ENCODE results near the gene APOO.
"Not testable (repeated sequence)": the region's sequence is repeated elsewhere in the genome, so short reads cannot be mapped to it uniquely, and the experiment has no call there.

Gene APOO

DNA sequence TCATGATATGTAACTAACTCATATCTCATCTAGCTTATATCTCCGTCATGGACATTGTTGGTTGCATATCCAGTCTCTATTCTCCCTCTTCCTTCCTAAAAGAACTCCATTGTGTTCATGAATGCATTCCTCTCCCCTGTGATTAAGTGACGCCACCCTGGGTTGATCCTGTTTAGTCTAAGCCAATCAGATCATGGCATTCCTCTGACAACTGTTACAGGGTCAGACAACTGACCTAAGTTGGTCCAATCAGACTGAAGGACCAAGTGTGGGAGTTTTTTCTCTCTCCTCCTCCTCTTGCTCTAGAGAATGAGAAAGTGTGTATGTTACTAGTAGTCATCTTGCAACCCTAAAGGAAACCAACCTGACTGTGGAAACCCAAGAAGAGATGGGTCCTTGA is 3.6 kb downstream of the APOO start:
- no peak for DNase-seq (ENCODE audit: low read depth in 2 of 2)

GRCh38 chrX:23902419-23902818 is 5.3 kb downstream of the APOO start:
- DNase-seq (ENCODE audit: low read depth in 2 of 2) = no peak

- DNase-seq (ENCODE audit: low read depth in 2 of 2) = no peak
These were observed 5.9 kb downstream of the APOO start for GRCh38 chrX:23901805-23902204.

GRCh38 chrX:23901060-23901459 is 6.7 kb downstream of the APOO start:
- no peak for DNase-seq (ENCODE audit: low read depth in 2 of 2)

DNA sequence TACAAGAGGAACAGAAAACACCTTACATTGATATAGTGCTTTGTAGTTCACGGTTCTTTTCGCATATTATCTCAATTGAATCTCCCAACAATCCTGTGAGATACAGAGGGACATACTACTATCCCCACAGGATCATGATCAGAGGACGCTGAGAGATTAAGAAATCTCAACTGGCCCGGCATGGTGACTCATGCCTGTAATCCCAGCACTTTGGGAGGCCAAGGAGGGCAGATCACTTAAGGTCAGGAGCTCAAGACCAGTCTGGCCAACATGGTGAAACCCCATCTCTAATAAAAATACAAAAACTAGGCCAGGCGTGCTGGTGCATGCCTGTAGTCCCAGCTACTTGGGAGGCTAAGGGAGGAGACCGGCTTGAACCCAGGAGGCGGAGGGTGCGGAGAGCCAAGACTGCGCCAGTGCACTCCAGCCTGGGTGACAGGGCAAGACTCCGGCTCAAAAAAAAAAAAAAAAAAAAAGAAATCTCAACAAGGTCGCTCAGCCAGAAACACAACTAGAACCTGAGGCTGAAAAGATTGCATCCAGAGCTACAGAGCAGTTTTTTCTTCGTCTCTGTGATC is 7.4 kb downstream of the APOO start:
- DNase-seq (ENCODE audit: low read depth in 2 of 2) = no peak

DNA sequence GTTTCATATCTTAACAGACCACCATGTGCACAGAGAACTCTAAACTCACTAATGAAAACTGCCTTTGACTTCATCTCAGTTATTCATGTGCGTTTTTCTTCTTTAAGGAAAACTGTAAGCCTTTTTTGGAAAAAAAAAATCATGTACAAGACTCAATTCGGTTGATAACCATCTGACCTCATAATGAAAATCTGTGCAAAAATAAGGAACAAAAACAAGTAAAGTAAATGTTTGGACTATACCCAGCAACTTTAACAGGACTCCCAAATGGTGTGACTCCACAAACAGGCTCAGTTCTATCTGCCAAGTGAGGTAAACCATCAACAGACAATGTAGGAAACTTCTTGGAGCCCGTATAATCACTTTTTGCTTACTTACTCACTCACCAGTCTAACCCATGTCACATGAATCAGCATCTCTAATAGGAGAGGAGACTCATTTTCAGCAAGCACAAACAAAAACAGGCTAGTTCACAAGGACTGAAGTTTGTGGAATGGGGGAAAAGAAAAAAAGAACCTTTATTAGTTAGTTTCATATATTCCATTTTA is 9.3 kb downstream of the APOO start:
- no peak for DNase-seq (ENCODE audit: low read depth in 2 of 2)

GRCh38 chrX:23896981-23897380 is 10.8 kb downstream of the APOO start:
- no peak for DNase-seq (ENCODE audit: low read depth in 2 of 2)

- DNase-seq (ENCODE audit: low read depth in 2 of 2) = not testable (repeated sequence)
These were observed 11.2 kb downstream of the APOO start for GRCh38 chrX:23896539-23896938.

DNA sequence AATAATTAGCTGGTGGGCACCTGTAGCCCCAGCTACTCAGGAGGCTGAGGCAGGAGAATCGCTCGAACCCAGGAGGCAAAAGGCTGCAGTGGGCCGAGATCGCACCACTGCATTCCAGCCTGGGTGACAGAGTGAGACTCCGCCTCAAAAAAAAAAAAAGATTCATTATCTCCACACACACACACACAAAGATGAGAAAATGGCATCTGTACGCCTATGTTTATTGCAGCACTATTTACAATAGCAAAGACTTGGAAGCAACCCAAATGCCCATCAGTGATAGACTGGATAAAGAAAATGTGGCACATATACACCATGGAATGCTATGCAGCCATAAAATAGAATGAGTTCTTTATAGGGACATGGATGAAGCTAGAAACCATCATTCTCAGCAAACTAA is 12.7 kb downstream of the APOO start:
- not testable (repeated sequence) for DNase-seq (ENCODE audit: low read depth in 2 of 2)

GRCh38 chrX:23890933-23891332 is 16.8 kb downstream of the APOO start:
- no peak for DNase-seq (ENCODE audit: low read depth in 2 of 2)

DNA sequence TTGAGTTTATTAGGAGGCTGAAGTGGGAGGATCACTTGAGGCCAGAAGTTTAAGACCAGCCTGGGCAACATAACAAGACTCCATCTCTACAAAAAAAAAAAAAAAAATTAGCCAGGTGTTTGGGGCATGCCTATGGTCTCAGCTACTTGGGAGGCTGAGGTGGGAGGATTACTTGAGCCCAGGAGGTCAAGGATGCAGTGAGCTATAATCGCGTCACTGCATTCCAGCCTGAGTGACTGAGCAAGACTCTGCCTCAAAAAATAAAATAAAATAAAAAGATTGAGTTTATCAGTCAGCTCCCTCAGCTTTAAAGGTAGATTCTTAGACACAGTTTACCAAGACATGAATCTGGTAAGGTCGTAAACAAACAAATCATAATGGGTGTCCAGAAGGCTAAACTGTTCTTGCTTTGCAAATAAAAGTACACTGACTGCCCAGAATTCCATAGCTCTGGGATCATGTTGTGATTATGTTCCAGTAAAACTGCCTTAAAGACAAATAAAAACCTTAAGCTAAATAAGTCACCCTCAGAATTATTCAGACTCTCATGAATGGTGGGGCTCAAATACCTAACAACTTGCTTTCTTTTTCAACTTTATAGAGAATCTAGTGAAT is 18.7 kb downstream of the APOO start:
- DNase-seq (ENCODE audit: low read depth in 2 of 2) = no peak

GRCh38 chrX:23887918-23888317 is 19.8 kb downstream of the APOO start:
- no peak for DNase-seq (ENCODE audit: low read depth in 2 of 2)

DNA sequence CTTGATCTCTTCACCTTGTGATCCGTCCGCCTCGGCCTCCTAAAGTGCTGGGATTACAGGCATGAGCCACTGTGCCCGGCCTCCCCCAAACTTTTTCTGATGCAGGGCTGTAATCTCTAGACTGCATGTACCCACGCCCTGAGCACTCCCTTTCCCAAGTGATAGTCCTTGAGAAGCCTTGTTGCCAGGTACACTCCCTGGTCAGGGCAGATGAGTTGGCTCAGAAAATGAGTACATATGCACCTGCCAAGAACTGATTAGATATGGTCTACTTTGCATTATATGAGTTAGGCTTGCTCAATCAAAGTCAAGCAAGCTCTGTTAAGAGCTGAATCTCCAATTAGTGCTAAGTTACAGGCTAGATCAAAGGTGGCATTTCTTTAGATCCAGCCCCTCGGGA is 20.3 kb downstream of the APOO start:
- DNase-seq (ENCODE audit: low read depth in 2 of 2) = no peak

- DNase-seq (ENCODE audit: low read depth in 2 of 2) = no peak
These were observed 21.9 kb downstream of the APOO start for GRCh38 chrX:23885803-23886202.

DNA sequence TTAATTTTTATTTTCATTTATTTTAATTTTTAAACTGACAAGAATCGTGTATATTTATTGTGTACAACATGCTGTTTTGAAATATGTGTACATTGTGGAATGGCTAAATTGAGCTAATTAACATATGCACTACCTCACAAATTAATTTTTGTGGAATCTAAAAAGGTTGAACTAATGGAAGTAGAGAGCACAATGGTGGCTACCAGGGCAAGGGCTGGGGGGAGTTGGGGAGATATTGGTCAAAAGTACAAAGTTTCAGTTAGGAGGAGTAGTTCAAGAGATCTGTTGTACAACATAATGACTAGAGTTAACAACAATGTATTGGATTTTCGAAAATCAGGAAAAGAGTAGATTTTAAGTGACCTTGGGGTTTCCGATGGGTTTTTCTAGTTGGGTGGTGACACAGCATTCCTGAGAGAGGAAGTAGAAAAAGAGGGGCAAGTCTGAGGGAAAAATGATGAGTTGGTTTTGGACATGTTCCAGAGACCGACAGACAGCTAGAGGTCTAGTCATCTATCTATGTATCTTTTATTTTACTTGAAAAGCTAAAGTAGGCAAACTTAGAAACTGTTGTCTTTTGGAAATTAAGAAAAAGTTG is 23.2 kb downstream of the APOO start:
- DNase-seq (ENCODE audit: low read depth in 2 of 2) = no peak

- no peak for DNase-seq (ENCODE audit: low read depth in 2 of 2)
These were observed 23.9 kb downstream of the APOO start for GRCh38 chrX:23883737-23884354.

- no peak for DNase-seq (ENCODE audit: low read depth in 2 of 2)
These were observed 28.2 kb downstream of the APOO start for GRCh38 chrX:23879380-23880090.

DNA sequence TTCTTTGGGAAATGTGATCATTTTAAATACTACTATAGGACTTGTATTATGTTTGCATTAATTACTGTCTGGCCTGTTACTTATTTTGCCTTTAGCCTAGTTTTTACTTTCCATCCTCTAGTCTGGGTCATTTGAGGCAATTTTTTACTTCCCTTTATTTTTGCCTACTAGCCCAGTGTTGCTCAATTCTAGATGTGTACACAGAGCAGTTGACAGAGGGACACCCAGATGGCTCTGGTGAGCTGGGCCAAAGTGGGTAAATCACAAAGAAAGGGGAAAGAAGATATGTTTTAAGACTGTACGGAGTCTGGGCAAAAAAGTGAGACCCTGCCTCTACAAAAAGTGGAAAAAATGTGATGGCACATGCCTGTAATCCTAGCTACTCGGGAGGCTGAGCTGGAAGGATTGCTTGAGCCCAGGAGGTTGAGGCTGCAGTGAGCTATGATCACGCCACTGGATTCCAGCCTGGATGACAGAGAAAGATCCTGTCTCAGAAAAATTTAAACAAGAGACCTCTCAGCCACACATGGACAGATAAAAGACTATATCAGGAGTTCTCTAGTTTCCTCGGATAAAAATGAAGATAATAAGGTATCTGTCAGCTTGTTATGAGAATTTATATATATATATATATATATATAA is 35.7 kb downstream of the APOO start:
- DNase-seq (ENCODE audit: low read depth in 2 of 2) = no peak

DNA sequence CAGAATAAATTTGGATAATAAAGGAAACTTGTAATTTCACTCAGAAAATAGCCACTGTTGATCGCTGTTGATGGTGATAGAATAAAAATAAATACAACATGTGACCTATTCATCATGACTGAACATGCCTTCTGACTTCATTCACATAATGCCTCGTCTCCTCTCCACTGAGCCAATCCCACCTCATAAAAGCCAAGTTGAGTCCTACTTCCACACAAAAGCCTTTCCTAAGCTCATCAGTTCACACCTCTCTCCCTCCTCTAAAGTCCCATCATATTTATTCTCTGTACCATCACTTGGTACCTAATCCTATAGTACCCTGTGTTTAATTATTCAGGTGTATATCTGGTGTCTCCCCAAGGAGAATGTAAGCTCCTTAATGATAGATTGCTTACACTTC is 37.7 kb downstream of the APOO start:
- no peak for DNase-seq (ENCODE audit: low read depth in 2 of 2)

- DNase-seq (ENCODE audit: low read depth in 2 of 2) = no peak
These were observed 42.9 kb downstream of the APOO start for GRCh38 chrX:23864742-23865326.

GRCh38 chrX:23861952-23862351 is 45.8 kb downstream of the APOO start:
- DNase-seq (ENCODE audit: low read depth in 2 of 2) = not testable (repeated sequence)

All from activated CD4-positive, alpha-beta T cell treated with anti-CD3 and anti-CD28 coated beads for 24 hours (primary cell).